ENCODE results near the gene APP.

DNA sequence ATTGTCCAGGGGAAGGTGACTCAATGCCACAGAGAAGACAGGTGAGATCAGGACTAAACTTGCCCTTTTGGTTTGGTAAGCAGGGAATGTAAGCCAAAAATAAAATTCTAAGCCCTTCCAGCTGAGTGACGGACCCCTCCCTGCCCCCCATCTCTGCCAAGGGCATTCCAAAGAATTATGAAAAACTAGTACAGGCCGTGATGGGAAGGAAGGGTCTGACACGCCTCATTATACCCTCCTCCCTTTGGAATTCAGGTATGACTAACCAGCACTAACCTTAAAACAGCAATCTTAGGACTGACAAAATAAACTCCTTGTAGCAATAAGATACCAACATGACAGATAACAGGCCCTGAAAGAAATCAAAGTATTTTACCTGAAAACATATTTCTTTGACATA is 336.2 kb downstream of the APP start:
- TF ChIP-seq, protein P1, sequence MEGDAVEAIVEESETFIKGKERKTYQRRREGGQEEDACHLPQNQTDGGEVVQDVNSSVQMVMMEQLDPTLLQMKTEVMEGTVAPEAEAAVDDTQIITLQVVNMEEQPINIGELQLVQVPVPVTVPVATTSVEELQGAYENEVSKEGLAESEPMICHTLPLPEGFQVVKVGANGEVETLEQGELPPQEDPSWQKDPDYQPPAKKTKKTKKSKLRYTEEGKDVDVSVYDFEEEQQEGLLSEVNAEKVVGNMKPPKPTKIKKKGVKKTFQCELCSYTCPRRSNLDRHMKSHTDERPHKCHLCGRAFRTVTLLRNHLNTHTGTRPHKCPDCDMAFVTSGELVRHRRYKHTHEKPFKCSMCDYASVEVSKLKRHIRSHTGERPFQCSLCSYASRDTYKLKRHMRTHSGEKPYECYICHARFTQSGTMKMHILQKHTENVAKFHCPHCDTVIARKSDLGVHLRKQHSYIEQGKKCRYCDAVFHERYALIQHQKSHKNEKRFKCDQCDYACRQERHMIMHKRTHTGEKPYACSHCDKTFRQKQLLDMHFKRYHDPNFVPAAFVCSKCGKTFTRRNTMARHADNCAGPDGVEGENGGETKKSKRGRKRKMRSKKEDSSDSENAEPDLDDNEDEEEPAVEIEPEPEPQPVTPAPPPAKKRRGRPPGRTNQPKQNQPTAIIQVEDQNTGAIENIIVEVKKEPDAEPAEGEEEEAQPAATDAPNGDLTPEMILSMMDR (conservative IDR thresholded peaks at IDR 0.05), result no peak
- TF ChIP-seq EZH2 (IDR thresholded peaks at IDR 0.05; ENCODE audit: low read depth), result no peak

Data from PC-9 (cell line).